GM21526 (cell line): ENCODE measurements around the gene CAPS.

Experiments
- ATAC-seq: cut with Tn5 transposase; IDR thresholded peaks from one replicate; pipeline ENCODE4 v1.9.1; 2021; ENCODE audit warnings: moderate library complexity; ENCODE audit not compliant: unreplicated experiment, low FRiP score

CAPS gene

DNA sequence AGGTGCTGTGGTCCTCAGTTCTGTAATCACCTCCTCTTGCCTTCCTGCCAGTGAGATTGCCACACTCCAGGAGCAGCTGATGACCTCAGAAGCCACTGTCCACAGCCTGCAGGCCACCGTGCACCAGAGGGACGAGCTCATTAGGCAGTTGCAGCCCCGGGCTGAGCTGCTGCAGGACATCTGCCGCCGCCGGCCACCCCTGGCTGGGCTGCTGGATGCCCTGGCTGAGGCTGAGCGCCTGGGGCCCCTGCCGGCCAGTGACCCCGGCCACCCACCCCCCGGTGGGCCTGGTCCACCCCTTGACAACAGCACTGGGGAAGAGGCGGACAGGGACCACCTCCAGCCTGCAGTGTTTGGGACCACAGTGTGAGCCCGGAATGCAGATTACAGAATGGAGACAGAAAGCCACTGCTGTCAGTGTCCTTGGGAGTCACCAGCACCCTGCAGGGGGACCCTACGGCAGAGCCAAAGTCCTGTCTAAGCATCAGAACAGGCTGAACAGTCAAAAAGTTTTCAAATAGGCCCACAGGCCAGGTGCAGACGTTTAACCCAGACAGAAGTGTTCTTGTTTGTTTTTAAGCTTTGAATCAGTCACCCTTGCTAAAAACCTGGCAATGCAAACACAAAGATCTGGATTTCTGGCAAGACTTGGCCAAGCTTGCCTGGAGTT, 5.1 kb upstream of the CAPS start:
- no peak for ATAC-seq

DNA sequence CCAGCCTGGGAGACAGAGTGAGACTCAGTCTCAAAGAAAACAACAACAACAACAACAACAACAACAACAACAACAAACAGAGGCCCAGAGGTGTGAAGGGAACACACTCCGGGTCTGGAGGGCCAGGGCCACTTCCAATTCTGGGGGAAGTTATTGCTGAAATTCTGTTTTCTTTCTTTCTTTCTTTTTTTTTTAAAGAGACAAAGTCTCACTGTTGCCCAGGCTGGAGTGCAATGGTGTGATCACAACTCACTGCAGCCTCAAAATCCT, 3.5 kb upstream of the CAPS start:
- ATAC-seq, result no peak

- ATAC-seq, result no peak
These were observed 2.7 kb upstream of the CAPS start for GRCh38 chr19:5911366-5911765.

- ATAC-seq, result no peak
These were observed 312 bp downstream of the CAPS start for GRCh38 chr19:5914358-5914774.

- no peak for ATAC-seq
These were observed 1.1 kb downstream of the CAPS start for GRCh38 chr19:5914946-5915781.

DNA sequence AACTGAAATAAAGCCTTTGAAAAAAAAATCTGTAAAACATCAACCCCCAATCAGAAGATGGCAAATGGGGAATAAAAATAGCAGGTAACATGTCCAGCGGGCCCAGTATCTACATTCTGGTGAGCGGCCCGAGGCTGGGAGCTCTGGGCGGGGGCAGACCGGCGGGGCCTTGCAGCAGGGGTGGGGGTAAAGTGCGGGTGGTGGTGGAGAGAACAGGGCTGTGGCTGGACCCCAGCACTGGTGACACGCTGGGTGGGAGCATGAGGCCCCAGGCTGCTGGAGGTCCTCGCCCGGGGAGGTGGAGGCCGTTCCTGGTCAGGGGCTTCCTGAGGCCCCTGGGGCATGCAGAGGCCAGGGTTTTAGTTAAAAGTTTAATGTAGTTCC, 1.7 kb downstream of the CAPS start:
- ATAC-seq, result no peak

- ATAC-seq, result no peak
These were observed 2.2 kb downstream of the CAPS start for GRCh38 chr19:5916181-5916708.

DNA sequence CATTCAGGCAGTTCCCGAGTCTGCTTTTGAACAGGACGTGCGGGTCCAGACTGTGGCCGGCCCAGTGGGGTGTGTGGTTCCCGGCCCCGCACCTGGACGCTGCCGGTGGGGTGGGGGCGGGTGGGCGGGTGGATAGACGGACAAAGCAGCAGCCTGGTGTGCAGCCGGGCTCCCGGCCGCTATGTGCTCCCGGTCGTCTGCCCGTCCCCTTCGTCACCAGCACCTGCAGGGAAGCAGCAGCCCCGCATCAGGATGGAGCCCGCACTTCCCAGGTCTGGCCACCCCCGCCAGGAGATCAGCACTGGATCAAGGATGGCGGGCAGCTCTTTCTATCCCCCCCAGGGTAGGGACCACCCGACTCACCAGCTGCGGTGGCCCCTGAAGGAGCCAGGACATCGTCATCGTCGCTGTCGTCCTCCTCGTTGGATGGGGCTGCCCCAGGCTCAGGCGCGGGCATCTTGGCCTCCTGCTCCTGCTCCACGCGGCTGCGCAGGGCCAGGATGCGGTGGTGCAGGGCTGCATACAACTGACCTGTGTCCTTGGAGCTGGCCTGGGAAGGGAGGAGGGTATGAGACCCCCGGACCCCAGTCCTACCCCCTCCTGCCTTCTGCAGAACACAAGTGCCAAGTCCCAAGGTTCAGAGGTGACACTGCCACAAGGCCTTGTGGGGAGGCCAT, 3.5 kb downstream of the CAPS start:
- no peak for ATAC-seq

- no peak for ATAC-seq
These were observed 4.5 kb downstream of the CAPS start for GRCh38 chr19:5918463-5919079.

DNA sequence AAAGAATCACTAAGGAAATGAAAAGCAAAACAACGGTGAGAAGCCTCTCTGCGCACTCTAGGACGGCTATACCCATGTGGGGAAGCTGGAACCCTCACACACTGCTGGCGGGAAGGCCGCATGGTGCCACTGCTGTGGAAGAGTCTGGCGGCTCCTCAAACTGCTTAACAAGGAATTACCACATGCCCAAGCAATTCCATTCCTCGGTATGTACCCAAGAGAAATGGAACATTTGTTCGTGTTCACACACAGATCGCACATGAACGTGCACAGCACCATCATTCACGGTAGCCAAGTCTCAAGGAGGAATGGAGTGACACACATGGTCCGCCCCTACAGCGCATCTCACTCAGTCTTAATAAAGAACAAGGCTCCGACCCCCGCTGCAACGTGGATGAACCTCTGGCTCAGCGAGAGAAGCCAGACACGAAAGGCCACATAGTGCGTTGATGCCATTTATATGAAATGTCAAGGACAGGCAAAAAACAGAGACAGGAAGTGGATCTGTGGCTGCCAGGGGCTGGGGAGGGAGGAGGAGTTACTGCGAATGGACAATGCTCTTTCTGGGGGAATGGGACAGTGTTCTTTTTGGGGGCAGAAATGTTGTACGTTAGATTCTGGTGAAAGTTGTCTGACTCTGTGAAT, 7.6 kb downstream of the CAPS start:
- no peak for ATAC-seq

GRCh38 chr19:5922161-5922545, 8.1 kb downstream of the CAPS start:
- ATAC-seq, result no peak

DNA sequence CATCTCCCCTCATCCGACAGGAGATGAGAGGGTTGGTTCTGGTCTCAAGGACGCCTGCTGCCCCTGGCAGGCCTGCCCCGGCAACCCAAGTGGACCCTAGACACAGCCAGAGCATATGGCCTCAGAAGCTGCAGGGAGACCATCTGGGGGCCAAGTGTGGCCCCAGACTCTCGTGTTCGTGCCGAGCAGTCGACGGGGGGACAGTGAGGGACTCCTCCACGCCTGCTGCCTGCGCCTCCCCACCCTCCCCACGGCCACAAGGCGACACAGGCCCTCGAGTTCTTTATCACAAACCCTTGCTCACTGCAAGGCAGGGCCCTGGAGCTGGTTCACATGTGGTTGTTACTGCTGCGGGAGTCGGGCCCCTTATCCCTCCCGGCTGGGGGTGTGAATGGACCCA, 9.3 kb downstream of the CAPS start:
- ATAC-seq, result no peak

- no peak for ATAC-seq
These were observed 11.9 kb downstream of the CAPS start for GRCh38 chr19:5925830-5926427.

DNA sequence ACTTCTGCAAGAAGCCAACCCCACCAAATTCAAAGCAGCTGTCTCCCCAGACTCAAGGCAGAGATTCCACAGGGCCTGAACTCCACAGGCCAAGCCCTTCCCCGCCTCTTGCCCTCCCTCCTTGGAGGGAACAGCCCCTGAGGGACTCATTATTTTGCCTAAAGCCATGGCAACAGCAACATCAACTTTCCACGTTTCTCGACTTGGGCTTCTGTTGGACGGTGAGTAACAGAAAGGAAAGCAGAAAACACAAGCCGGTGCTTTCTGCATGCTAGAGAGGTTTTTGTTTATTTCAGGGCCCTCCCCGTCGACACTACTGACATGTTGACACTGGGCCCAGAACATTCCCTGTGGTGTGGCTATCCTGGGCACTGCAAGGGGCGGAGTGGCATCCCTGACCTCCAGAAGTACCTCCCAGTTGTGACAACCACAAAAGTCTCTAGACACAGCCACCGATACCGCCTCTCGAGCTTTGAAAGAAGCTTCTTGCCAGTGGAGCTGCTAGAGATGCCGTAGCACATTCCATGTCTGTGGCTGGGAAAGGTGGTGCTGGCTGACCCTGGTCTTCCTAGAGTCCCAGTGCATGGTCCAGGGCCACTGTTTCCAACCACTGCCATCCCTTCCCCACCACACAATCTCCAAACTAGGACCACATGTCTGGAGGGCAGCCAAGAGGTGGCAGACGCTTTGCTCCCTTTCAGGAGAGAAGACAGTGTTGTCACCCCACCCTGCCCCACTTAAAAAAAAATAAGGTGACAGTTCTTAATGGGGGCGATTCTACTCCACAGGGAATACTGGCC, 12.8 kb downstream of the CAPS start:
- no peak for ATAC-seq

- no peak for ATAC-seq
These were observed 13.4 kb downstream of the CAPS start for GRCh38 chr19:5927441-5927821.

- ATAC-seq, result no peak
These were observed 15.1 kb downstream of the CAPS start for GRCh38 chr19:5929179-5929578.

DNA sequence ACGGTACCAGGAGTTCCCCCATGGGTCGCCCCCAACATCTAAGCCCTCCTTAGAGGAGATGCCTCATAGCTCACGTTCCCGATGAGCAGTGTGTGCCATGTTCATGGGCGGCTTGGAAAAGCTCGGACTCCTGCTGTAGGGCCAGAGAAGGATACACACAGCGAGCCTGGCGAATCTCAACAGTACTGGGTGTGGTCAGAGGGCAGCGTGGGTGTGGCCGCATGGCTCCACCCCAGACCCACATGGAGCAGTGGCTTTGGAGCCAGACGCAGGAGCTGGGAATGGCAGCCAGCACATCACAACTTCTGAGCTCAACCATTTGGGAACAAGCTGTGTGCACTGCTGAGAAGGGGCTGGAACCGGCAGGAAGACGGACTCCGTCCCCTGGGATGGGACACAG, 15.6 kb downstream of the CAPS start:
- ATAC-seq, result no peak

- no peak for ATAC-seq
These were observed 17.2 kb downstream of the CAPS start for GRCh38 chr19:5931251-5931650.

GRCh38 chr19:5932146-5932545, 18.1 kb downstream of the CAPS start:
- ATAC-seq, result no peak
